Effector CD8-positive, alpha-beta T cell (primary cell): ENCODE measurements around the gene CT55.
"Not testable (repeated sequence)": the region's sequence is repeated elsewhere in the genome, so short reads cannot be mapped to it uniquely, and the experiment has no call there.

Experiments used
- DNase-seq: peaks from one replicate; lab custom pipeline; 2025; lab: John Stamatoyannopoulos, UW
- total RNA-seq, 4 experiments: gene quantifications; one replicate each; lab custom pipeline; 2026; lab: John Stamatoyannopoulos, UW

The CT55 gene, protein sequence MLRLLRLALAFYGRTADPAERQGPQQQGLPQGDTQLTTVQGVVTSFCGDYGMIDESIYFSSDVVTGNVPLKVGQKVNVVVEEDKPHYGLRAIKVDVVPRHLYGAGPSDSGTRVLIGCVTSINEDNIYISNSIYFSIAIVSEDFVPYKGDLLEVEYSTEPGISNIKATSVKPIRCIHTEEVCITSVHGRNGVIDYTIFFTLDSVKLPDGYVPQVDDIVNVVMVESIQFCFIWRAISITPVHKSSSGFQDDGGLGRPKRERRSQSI
- 0 reads per million in 4 experiments for total RNA-seq

DNA sequence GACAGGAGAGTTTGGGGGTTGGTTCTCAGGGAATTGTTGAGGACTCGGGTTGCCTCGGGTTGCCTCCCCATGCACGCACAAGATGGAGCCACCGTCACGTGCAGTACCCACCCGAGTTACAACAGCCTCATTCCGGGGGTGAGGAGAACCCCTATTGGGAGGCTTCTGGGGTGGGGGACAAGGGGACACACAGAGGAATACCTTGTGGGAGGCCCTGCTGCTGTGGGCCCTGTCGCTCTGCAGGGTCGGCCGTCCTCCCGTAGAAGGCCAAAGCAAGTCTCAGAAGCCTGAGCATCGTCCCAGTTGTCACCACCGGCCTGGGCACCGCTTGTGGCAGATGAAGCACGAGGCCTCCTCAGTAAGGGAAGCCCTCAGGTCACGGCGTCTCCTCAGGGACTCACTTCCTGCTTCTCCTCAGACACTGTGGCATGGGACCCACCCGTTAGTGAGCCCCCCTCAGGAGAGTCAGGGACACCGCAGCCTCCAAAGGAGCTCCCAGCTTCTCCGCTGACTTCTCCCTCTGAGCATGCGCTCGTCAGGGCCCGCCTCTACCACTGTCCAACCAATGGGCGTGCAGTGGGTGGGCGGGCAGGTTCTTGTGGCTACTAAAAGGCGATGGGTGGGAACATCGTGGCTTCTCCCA is at the start of gene CT55:
CT55 (minus strand) TSS at position 522 of the 643 bp plus-strand sequence; CDS start at position 295, 227 bp downstream.
- no peak for DNase-seq

DNA sequence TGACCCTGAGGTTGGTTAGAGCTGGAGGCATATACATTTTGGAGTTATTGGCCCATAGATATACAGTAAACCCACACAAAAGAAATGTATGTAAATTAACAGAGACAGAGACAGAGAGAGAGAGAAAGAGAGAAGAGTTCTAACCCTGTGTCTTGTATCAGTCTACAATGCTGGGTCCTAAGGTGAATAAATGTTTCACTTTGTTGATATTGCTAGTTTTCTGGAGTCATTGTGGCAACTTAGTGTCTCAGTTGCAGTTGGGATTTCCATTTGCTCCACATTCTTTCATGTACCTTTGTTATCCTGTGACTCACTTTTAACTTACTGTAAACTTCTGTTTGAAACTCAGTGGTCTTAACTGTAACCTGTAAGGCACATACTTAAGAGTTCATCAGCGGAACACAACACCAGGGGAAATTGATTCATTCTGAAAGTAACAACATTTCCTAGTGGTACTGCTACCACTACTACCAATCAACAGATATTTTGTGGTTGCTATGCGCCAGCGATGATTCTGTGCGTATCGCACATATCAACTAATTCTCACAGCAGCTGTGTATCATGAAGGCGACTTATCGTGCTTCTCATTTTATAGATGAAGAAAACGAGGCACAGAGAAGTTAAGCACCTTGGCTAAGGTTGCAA is 42.1 kb upstream of the CT55 start:
- DNase-seq: no peak

DNA sequence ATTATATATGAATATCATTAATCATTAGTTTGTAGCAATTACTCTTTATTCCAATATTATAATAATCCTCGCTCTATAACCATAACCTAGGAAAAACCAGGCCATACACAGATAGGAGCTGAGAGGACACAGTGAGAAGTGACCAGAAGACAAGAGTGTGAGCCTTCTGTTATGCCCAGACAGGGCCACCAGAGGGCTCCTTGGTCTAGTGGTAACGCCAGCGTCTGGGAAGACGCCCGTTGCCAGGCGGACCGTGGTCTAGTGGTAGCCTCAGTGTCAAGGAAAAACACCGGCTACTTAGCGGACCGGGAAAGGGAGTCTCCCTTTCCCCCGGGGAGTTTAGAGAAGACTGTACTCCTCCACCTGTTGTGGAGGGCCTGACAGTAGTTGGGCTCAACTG is 35.2 kb upstream of the CT55 start:
- DNase-seq: not testable (repeated sequence)

DNA sequence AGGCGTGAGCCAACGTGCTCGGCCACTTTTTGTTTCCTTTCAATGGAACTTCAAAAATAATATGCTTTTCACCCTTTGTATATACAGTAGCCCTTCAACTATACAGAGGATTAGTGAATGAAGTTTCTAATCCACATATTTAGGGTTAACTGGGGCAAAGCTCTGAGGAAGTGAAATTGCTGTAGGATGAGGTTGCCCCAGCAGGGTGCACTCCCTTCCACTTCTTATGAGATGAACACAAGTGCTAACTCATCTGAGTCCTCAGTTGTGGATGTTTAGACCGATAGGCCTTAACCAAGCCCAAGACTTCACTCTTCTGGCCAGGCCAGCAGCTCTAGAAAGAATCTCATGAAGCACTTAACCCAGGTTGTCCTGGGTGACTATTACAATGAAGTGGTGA is 29.1 kb upstream of the CT55 start:
- DNase-seq: no peak

DNA sequence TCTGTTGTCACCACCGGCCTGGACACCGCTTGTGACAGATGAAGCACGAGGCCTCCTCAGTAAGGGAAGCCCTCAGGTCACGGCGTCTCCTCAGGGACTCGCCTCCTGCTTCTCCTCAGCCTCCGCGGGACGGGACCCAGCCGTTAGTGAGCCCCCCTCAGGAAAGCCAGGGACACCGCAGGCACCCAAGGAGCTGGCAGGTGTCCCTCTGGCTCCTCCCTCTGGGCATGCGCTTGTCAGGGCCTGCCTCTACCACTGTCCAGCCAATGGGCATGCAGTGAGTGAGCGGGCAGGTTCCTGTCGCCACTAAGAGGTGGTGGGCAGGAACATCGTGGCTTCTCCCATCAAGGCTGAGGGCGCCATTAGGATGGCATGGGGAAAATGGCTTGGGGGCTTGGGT is 23.5 kb upstream of the CT55 start:
- DNase-seq: no peak

DNA sequence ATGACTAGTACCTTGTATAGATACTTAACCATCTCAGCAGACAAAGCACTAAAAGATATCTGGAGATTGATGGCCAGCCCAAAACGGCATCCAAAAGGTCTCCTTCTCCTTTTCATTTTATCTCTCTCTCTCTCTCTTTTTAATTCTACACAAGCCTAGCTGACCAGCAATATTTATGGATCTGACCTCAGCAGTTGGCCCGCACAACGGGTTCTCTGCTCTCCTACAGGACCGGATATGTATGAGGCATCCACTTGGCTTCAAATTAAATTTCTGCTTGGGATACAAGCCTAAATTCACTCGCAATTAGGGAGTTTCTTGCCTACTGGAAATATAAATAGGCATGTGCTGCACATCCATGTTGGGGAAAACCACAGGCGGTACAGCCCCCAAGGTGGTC is 22.5 kb upstream of the CT55 start:
- DNase-seq: no peak

DNA sequence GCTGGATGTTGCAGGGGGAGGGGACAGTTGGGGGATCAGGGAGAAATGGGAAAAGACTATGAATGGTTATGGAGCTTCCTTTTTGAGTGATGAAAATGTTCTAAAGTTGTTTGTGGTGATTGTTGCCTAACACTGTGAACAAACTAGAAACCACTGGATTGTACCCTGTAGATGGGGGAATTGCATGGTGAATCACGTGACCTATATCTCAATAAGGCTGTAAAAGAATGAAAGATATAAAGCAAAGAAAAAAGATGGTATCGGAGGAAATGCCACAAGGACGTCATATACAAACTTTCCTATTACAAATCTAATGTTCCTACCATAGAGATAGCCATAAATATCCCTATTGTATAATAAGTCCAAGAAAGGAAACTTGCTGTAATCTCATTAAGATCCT is 20.6 kb upstream of the CT55 start:
- DNase-seq: no peak

DNA sequence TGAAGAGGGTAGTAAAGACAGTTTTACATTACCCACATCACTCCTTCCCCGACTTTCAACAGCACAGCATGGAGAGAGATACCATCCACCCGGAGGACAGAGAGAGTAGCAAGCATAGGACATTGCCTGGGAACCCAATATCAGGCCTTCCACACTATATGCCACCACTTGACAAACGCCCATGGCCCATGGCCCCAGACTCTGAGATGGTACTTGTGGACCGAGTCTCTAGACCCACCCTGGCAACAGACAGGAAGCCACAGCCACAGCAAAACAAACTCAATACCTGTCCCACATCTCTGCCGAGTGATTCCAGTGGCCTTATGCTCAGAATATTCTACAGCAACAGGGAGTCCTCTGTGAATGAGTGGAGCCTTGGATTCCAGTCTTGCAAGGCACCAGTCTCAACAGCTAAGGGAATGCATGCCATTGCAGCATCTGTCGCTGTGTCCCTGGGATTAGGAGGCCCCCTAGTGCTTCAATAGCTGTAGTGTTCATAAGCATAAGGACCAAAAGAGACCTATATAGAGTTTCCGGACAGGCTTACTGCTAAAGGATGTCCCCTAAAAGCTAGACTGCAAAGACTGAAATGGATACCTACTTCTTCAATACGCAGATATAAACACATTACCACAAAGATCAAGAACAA is 14.7 kb upstream of the CT55 start:
- no peak for DNase-seq

DNA sequence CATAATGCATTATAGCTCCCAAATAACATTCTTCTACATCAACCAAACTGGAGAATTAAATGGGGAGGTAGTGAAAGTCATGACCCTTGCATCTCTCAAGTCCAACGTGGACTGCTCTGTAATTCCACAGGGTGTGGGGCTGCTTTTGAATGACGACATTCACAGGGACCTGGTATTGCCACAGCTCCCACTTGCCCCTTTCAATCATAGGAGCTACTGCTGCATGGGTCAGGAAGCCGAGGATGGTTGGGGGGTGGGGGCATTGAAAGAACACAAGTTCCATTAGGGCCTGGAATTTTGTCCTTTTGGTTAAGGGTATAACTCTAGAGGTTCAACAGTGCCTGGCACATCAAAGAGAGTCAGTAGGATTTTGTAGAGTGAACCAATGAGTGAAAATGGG is 7.4 kb upstream of the CT55 start:
- no peak for DNase-seq

DNA sequence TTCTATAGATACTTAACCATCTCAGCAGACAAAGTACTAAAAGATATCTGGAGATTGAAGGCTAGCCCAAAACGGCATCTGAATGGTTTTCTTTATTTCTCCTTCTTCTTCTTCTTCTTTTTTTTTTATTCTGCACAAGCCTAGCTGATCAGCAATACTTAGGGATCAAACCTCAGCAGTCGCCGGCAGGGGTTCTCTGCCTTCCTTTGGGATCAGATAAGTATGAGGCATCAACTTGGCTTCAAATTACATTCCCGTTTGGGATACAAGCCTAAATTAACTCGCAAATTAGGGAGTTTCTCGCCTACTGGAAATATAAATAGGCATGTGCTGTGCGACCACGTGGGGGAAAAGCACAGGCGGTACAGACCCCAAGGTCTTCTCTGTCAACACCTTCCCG is 730 bp downstream of the CT55 start:
- no peak for DNase-seq

DNA sequence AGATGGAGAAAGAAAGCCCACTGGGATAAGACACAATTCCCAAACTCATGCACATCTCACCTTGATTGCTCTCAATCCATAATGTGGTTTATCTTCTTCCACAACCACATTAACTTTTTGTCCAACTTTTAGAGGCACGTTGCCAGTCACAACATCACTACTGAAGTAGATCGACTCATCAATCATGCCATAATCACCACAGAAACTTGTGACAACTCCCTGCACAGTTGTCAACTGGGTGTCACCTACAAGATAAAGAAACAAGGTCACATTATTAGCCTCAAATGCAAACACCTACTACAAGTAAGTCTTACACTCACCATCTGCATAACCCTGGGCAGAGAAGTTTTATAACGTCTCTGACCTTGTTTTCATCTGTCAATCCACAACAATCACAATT is 1.7 kb downstream of the CT55 start:
- DNase-seq: not testable (repeated sequence)

DNA sequence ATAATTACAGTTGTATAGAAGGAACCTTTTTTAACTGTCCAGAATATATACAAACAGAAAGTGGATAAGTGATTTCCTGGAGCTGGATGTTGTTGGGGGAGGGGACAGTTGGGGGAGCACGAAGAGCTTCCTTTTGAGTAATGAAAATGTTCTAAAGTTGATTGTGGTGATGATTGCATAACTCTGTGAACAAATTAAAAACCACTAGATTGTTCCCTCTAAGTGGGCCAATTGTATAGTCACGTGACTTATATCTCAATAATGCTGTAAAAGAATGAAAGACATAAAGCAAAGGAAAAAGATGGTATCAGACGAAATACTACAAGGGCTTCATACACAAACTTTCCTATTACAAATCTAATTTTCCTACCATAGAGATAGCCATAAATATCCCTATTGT is 2.7 kb downstream of the CT55 start:
- no peak for DNase-seq

DNA sequence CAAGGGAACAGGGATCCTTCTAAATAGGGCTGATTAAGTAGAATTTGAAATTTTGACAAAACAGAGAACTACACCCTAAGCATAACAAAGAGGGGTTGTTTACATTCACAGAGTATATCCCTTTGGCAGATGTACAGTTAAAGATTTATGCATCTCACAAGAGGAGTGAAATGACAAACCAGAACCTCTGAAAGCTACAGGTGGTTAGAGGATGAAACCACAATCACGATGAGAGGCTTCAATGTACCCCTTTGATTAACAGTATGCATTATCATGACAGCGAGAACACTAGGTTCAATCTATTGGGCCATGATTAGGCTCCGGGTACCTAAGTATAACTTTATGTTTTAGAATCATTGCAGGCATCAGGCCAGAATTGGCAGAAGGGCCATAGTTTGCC is 16.5 kb downstream of the CT55 start:
- DNase-seq: not testable (repeated sequence)

DNA sequence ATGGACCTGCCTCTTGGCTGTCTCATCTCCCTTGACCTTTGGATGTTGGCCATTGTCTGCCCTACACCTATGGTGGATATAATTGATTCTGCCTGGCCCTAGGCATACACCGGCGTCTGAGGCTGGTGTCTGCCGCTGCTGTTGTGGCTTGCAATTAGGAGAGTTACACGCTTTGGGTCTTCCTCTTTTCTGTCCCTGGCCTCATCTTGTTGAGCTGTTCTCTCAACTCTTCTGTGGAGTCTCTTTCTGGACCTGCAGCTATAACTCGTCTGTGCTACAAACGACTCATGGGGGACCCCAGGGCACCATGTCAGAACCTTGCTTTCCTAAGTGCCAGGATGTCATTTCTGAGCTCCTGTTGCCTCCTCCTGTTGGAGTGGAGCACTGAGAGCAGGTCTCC is 45.1 kb downstream of the CT55 start:
- DNase-seq: not testable (repeated sequence)

DNA sequence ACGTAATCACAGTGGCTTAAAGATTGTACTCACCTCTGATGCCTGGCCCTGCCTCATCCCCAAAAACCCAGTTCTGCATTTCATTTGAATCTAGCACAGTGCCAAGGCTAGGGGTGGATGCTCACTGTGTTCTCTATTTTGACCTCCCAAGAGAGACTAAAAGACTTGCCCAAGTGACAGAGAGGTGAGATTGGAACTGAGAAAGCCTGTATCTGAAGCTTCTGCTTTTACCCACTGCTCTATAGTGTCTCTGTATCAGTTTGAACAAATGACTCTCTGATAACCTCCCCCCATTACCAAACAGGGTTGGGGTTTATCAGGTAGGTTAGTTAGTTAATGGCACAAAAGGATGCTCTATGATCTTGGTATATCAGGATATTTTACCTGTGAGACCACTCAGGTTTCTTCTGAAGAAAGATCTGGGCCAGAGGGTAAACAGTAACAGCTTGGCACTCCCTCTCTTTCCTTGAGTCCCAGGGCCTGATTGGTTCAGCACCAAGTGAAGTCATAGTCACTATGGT is 51.1 kb downstream of the CT55 start, which contains the start of gene ETDB:
ETDB (minus strand) TSS at position 471 of the 521 bp plus-strand sequence. CDS start 1,265 bp downstream, outside the sequence.
- DNase-seq: not testable (repeated sequence)

DNA sequence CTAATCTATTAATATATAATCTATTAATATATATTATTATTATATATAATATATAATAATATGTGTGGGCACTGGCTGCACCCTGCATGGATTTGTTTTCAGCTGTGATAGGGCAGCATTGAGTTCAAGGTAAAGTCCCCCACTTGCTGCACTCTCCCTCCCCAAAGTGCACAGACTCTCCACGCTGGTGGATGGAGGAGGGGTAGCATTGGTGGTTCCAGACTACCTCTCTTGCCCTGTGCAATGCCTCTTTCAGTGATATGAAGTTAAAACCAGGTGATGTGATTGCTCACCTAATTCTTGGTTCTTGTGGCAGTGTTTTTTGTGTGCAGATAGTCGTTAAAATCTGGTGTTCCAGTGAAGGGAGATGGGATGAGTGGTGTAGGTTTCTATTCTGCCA is 55.1 kb downstream of the CT55 start:
- DNase-seq: not testable (repeated sequence)

DNA sequence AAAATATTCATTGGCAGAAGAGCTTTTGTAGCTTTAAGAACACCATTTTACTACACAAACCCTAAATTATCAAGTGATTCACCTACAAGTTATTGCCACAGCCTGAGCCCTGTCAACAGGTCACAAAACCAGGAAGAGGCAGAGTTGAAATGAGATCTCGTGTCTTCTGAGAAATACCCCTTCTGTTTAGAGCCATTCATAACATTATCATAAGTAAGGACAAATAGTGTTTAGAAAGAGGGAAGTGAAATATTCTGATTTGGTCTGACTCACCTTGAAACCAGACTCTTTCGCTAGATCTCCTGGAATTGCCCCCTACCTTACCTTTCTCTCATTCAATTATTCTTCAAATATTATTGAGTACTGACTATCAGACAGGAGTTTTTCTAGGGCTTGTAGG is 56.8 kb downstream of the CT55 start:
- no peak for DNase-seq

DNA sequence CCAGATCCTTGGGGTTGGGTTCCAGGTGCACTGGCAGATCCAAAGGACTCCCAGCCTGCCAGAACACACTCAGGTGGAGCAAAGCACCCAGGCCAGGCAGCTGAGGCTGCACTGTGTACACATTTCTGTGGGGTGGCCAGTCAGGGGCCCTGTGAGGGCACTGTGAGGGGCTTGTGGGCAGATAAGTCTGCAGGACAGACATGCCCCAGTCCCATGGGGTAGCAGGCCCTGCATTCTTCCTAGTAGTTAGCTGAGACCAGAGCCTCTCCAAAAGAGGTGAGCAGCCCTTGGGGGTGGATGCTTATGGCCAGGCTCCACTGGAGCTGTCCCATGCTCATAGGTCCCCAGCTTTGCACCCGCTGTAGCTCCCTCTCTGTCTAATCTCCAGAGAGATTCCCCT is 58.5 kb downstream of the CT55 start:
- no peak for DNase-seq

DNA sequence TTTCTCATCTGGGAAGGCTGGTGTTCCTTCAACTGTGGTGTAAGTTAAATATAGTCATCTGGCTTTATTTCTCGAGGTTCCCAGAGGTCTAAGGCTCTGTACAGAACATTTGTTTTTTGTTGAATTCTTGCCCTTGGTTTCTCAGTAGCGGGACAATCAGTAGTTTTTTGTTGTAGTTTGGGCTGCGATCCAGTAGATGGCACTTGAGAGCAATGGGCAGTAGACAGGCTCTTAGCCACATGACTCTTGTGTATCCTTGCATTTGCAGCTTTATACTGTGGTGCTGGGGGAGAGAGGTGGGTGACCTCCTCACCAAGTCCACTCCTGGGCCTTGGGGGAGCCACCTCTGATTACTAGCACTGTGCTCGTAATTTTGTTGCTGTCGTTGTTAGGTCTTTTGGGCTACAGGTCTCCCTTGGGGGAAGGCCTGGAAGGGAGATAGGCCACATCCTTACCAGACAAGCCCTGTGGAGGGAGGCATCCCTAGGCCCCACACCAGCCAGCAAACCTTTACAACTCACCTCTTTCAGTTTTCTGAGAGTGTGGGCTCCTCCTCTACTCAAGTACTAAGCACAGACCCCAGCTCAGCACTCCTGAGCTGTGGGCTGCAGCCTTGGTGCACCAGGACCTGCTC is 59.0 kb downstream of the CT55 start:
- DNase-seq: peak; percentile 1

DNA sequence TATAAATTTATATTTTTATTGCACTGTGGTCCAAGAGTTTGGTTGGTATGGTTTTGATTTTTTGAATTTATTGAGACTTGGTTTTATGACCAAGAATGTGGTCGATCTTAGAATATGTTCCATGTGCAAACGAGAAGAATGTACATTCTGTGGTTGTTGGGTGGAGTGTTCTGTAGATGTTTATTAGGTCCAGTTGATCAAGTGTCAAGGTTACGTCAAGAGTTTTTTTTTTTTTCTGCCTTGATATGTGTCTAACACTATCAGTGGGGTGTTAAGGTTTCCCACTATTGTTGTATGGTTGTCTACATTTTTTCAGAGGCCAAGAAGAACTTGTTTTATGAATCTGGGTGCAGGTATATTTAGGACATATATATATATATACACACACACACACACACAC is 61.6 kb downstream of the CT55 start:
- no peak for DNase-seq
